Neural cell (in vitro differentiated cells): ENCODE results near the gene GMPR2. TPM values are rescaled to one million over a fixed set of nuclear protein-coding genes. Genes with fewer than 3 reads are reported as not detected.

ENCODE experiments used
- H2AFZ ChIP-seq: fragments of 200-600, 300-800 bp; sonication (generic), shearing (Covaris generic); 2 replicates; pipeline ENCODE4 v1.6.0; 2014; ENCODE audit warnings: low read depth, mild to moderate bottlenecking, antibody characterized with exemption, low read length, moderate library complexity
- H3F3A ChIP-seq: fragments of 200-600 bp; shearing (Covaris generic); 2 replicates; pipeline ENCODE4 v1.6.1; 2016; ENCODE audit warnings: mild to moderate bottlenecking, moderate library complexity, mixed read lengths, antibody characterized with exemption, low read length; ENCODE audit not compliant: insufficient read depth, poor library complexity, severe bottlenecking
- H3K27ac ChIP-seq: fragments of 200-600, 300-800 bp; sonication (generic), shearing (Covaris generic); 2 replicates; pipeline ENCODE4 v1.5.1; 2014; ENCODE audit warnings: mild to moderate bottlenecking, low read length, moderate library complexity
- H3K27me3 ChIP-seq: fragments of 300-800, 200-600 bp; sonication (generic), shearing (Covaris generic); 2 replicates; pipeline ENCODE4 v1.6.0; 2014; ENCODE audit warnings: mild to moderate bottlenecking, low read depth, low read length, moderate library complexity; ENCODE audit not compliant: insufficient read depth
- H3K36me3 ChIP-seq: fragments of 300-800, 200-600 bp; sonication (generic), shearing (Covaris generic); 2 replicates; pipeline ENCODE4 v1.5.1; 2014; ENCODE audit warnings: mild to moderate bottlenecking, antibody characterized with exemption, low read length, moderate library complexity; ENCODE audit not compliant: insufficient read depth
- H3K4me2 ChIP-seq: fragments of 300-800, 200-600 bp; sonication (generic), shearing (Covaris generic); 2 replicates; pipeline ENCODE4 v1.6.0; 2014; ENCODE audit warnings: mild to moderate bottlenecking, low read length
- H3K4me3 ChIP-seq: fragments of 300-800, 200-600 bp; sonication (generic), shearing (Covaris generic); 2 replicates; pipeline ENCODE4 v1.5.1; 2014; ENCODE audit warnings: mild to moderate bottlenecking, low read length, moderate library complexity
- H3K79me2 ChIP-seq: fragments of 200-600 bp; shearing (Covaris generic); replicated peaks from 2 replicates; pipeline ENCODE4 v1.6.0; 2014; ENCODE audit warnings: mild to moderate bottlenecking, low read length, moderate library complexity; ENCODE audit not compliant: insufficient read depth
- H3K9ac ChIP-seq: fragments of 300-800, 200-600 bp; sonication (generic), shearing (Covaris generic); 2 replicates; pipeline ENCODE4 v1.6.1; 2016; ENCODE audit warnings: mild to moderate bottlenecking, low read length, mixed read lengths
- H3K9me2 ChIP-seq: fragments of 200-600 bp; shearing (Covaris generic); 2 replicates; pipeline ENCODE4 v1.6.1; 2016; ENCODE audit warnings: mild to moderate bottlenecking, low read length, mixed read lengths; ENCODE audit not compliant: insufficient read depth
- H3K9me3 ChIP-seq: fragments of 200-600, 300-800 bp; sonication (generic), shearing (Covaris generic); 2 replicates; pipeline ENCODE4 v1.6.1; 2016; ENCODE audit warnings: mild to moderate bottlenecking, mixed run types, low read length, moderate library complexity, mixed read lengths
- H4K20me1 ChIP-seq: fragments of 200-600 bp; shearing (Covaris generic); 2 replicates; pipeline ENCODE4 v1.6.1; 2016; ENCODE audit warnings: mild to moderate bottlenecking, mixed run types; ENCODE audit not compliant: insufficient read depth
- CTCF ChIP-seq: fragments of 450-650 bp; IDR thresholded peaks from 2 replicates; pipeline ENCODE4 v1.5.1; 2014; ENCODE audit warnings: antibody characterized with exemption, mild to moderate bottlenecking, moderate library complexity; ENCODE audit not compliant: poor library complexity, severe bottlenecking
- EP300 ChIP-seq: fragments of 450-650 bp; conservative IDR thresholded peaks from 2 replicates; pipeline ENCODE4 v1.6.1; 2014; ENCODE audit warnings: antibody characterized with exemption, mild to moderate bottlenecking, moderate library complexity; ENCODE audit not compliant: poor library complexity, severe bottlenecking
- EZH2 ChIP-seq: fragments of 200-600, 300-800 bp; shearing (Covaris generic), sonication (generic); IDR thresholded peaks from 2 replicates; pipeline ENCODE4 v1.6.1; 2014; ENCODE audit warnings: antibody characterized with exemption, low read length, borderline replicate concordance, mild to moderate bottlenecking; ENCODE audit not compliant: insufficient read depth, poor library complexity, severe bottlenecking
- MXI1 ChIP-seq: fragments of 450-650 bp; conservative IDR thresholded peaks from 2 replicates; pipeline ENCODE4 v1.6.1; 2014; ENCODE audit warnings: antibody characterized with exemption, mild to moderate bottlenecking; ENCODE audit not compliant: poor library complexity, severe bottlenecking
- POLR2AphosphoS5 ChIP-seq: IDR thresholded peaks from 2 replicates; pipeline ENCODE4 v1.6.1; 2012
- RAD21 ChIP-seq: fragments of 450-650 bp; conservative IDR thresholded peaks from 2 replicates; pipeline ENCODE4 v1.6.1; 2014; ENCODE audit warnings: antibody characterized with exemption, mild to moderate bottlenecking, moderate library complexity
- REST ChIP-seq: IDR thresholded peaks from 2 replicates; pipeline ENCODE4 v1.6.1; 2012; ENCODE audit warnings: borderline replicate concordance
- SMC3 ChIP-seq: fragments of 450-650 bp; conservative IDR thresholded peaks from 2 replicates; pipeline ENCODE4 v1.6.1; 2014; ENCODE audit warnings: antibody characterized with exemption, mild to moderate bottlenecking, moderate library complexity; ENCODE audit not compliant: poor library complexity
- TAF1 ChIP-seq: IDR thresholded peaks from 2 replicates; pipeline ENCODE4 v1.6.1; 2012; ENCODE audit warnings: low read depth
- polyA plus RNA-seq: library from polyadenylated mRNA; depleted of rRNA; stranded (reverse); fragments of >200 nt; gene quantifications from 2 replicates; pipeline ENCODE4 v1.2.3, GENCODE V29; 2014

GMPR2 gene
- polyA plus RNA-seq, 1 donor from 2014 or later, result 132 TPM

GRCh38 chr14:24211311-24211710, 21.4 kb upstream of the GMPR2 start:
- H3K79me2 ChIP-seq, result peaks cover 2% of the 10 kb centered on the region
- H3F3A ChIP-seq, result no peaks in the 10 kb centered on the region
- H3K36me3 ChIP-seq, result no peaks in the 10 kb centered on the region
- no peak overlapping the region for H3K27ac ChIP-seq
- no peak overlapping the region for H2AFZ ChIP-seq
- TF ChIP-seq EZH2, result no peak
- no peak overlapping the region for H3K9ac ChIP-seq
- H3K9me2 ChIP-seq, result no peaks in the 10 kb centered on the region
- no peak overlapping the region for H3K4me2 ChIP-seq
- no peaks in the 10 kb centered on the region for H3K27me3 ChIP-seq
- H4K20me1 ChIP-seq, result no peaks in the 10 kb centered on the region
- H3K4me3 ChIP-seq, result no peak overlapping the region
- no peaks in the 10 kb centered on the region for H3K9me3 ChIP-seq

- H3K79me2 ChIP-seq, result peaks cover 2% of the 10 kb centered on the region
- peak within 1 kb of the TSS; percentile 41 for H3K4me2 ChIP-seq
- H3F3A ChIP-seq, result no peaks in the 10 kb centered on the region
- H4K20me1 ChIP-seq, result no peaks in the 10 kb centered on the region
- H3K9ac ChIP-seq, result peak within 1 kb of the TSS; percentile 88
- peak within 1 kb of the TSS; percentile 92 for H3K27ac ChIP-seq
- TF ChIP-seq POLR2AphosphoS5 (peak; percentile 98), MXI1 (peak; percentile 86), TAF1 (peak; percentile 65), RAD21 (peak; percentile 32), CTCF (peak; percentile 40), EZH2 (no peak), REST (no peak), EP300 (peak; percentile 54), SMC3 (no peak)
- peak within 1 kb of the TSS; percentile 86 for H3K4me3 ChIP-seq
- H3K9me3 ChIP-seq, result no peaks in the 10 kb centered on the region
- peak within 1 kb of the TSS; percentile 52 for H2AFZ ChIP-seq
- no peaks in the 10 kb centered on the region for H3K36me3 ChIP-seq
- no peaks in the 10 kb centered on the region for H3K27me3 ChIP-seq
- no peaks in the 10 kb centered on the region for H3K9me2 ChIP-seq
Measured at GRCh38 chr14:24212924-24213865, 19.5 kb upstream of the GMPR2 start, which contains the start of gene CHMP4A. Gene CHMP4A, minus strand, starts transcription at chr14:24213488. Its CDS starts 49 bp downstream, at chr14:24213439.
